GM18870 (cell line): ENCODE data around the gene BRD3OS.

Source experiments
- ATAC-seq: cut with Tn5 transposase; IDR thresholded peaks from one replicate; pipeline ENCODE4 v1.9.1; 2021; ENCODE audit warnings: moderate library complexity; ENCODE audit not compliant: unreplicated experiment

Gene BRD3OS, protein sequence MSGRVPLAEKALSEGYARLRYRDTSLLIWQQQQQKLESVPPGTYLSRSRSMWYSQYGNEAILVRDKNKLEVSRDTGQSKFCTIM

DNA sequence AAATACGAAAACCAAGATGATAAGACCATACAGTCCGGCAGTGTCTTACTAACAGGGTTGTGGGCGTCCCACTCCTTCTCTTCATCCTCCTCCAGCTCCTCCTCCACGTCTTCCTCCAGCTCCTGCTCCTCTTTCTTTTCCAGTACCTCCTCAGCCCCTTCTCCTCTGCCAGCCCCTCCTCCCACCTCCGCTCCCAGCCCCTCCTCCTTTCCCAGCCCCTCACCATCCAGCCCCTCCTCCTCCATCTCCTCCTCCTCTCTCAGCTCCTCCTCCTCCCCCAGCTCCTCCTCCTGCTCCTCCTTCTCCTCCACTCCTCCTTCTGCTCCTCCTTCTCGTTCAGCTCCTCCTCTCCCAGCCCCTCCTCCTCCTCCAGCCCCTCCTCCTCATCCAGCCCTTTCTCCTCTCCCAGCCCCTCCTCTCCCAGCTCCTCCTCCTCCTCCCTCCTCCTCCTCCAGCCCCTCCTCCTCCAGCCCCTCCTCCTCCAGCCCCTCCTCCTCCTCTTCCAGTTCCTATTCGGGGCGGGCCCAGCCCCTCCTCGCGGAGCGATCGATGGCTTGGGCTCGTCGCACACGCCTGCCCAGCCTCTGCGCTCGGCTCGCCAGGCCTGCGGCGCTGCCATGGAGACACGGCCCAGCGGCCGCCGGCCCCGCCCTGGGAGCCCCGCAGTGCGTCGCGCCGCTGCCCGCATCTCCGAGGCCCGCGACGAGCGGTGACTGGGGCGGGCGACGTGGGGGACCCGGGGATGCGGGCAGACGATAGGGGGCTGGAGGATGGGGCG is at the start of gene BRD3OS:
Gene BRD3OS, plus strand, starts transcription at position 654 of the 778 bp plus-strand sequence. CDS start 1,267 bp downstream, outside the sequence.
- no peak for ATAC-seq

- ATAC-seq = no peak
Observed at GRCh38 chr9:133975511-133975910, 49.8 kb upstream of the BRD3OS start.

DNA sequence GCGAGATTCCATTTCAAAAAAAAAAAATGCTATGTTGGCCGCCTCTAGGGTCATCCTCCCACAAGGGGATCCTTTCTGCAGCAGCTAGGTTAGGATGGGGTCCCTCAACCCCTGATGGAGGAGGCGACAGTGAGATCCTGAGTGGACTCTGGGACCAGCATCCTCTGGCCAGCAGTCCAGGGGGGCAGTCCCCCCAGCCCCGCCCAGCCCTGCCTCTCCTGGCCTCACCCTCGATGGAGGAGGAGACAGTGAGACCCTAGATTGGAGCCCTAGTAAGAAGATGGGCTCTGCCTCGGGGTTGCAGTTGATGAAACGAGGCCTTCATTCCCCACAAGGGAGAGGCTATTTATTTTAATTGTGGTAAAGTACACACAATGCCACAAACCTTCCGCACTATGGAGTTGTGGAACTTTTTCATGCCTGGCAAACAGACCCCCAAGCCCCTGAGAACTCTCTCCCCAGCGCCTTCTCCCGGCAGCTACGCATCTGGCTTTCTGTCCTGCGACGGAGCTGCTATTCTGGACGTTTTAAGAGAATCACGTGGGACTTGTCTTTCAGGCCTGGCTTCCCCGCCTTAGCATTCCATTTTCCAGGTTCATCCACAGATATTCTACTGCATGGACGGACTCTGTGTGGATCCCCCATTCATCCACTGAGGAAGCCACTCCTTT is 49.0 kb upstream of the BRD3OS start:
- no peak for ATAC-seq

GRCh38 chr9:133976887-133977286 is 48.4 kb upstream of the BRD3OS start:
- no peak for ATAC-seq

DNA sequence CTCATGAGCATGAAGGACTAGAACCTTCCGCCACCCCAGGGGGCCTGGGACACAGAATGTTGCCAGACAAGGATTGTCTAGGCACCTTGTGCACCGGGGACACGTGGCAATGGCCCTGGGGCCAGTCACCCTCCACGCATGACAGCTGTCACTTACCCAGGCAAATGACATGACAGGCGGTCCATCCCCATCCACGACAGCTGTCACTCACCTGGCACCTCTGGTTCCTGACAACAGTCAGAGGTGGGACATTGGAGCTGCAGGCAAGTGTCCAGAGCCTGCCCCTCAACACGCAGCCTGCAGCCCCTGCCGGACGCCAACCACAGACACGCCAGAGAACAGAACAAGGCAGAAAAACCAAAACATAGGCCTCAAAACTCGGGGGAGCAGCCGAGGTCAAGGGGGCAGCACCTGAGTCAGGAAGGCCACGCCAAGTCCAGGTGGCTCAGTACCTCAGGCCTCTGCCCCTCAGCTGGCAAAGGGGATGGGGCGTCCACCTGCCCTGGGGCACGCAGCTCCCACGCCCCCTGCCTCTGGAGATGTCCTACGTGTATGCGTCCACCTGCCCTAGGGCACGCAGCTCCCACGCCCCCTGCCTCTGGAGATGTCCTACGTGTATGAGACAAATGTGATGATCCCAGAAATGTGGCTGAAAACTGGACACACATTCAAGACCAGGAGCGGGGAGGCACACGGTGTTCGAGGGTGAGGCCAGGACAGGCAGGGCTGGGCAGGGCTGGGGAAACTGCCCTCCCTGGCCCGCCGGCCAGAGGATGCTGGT is 47.7 kb upstream of the BRD3OS start:
- no peak for ATAC-seq

- no peak for ATAC-seq
Observed at GRCh38 chr9:133978226-133978898, 46.9 kb upstream of the BRD3OS start.

DNA sequence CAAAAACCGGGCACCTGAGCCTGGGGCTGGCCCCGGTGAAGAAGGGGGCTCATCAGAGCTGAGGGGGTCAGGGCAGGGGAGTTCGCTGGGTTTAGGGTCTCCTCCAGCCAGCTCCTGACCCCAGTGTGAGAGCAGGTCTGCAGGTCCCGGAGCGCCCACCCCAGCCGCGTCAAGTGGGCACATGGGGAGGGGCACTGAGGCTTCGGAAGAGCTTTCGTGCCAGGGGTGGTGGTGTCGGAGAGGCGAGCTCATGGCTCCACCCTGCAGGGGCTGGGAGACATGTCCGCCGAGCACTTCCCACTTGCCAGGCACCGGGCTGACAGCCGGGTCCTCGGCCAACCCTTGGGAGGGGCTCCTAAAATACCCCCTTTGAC is 46.4 kb upstream of the BRD3OS start:
- no peak for ATAC-seq

GRCh38 chr9:133979273-133979920 is 45.9 kb upstream of the BRD3OS start:
- ATAC-seq = no peak

DNA sequence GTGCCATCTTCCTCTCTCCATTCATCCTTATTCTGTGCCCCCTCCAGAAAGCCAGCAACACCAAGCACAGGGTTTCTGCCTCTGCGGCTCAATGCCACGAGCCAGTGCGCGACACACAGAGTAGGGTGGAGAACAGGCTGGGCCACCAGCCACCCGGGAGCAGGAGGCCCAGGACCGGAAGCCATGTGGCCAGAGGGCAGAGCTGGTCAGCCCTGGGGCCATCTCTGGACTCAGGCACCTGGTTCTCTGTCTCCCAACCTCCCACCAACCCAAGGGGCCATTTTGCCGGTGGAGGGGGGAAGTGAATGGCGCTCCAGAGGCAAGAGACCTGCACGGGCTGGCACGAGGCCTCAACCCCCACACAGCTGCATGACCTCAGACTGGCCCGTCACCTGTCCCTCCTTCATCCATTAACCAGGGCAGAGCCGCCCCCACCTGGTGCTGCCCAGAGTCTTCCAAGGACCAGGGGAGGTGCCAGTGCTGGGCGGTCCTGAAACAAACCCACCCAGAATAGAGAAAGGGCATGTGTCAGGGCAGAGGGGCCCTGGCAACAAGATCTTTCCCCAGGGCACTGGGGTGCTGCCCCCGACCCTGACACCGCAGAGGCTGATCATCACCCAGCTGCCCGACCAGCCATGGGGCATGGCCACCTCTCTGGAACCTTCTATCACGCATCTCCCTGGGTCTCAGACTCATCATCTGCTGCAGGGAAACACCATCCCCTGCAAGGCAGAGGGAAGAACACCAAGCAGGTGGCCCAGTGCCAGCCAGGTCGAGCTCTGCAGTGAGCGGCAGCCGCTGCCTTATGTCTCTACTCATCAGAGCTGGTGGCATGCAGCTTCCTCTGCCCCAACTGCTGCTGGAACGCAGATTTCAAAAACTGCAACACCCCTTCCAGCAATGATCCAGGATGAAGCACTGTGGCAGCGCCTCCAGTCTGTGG is 45.1 kb upstream of the BRD3OS start:
- no peak for ATAC-seq

GRCh38 chr9:133980864-133981588 is 44.3 kb upstream of the BRD3OS start:
- no peak for ATAC-seq

- no peak for ATAC-seq
Observed at GRCh38 chr9:133981589-133981957, 43.7 kb upstream of the BRD3OS start.

DNA sequence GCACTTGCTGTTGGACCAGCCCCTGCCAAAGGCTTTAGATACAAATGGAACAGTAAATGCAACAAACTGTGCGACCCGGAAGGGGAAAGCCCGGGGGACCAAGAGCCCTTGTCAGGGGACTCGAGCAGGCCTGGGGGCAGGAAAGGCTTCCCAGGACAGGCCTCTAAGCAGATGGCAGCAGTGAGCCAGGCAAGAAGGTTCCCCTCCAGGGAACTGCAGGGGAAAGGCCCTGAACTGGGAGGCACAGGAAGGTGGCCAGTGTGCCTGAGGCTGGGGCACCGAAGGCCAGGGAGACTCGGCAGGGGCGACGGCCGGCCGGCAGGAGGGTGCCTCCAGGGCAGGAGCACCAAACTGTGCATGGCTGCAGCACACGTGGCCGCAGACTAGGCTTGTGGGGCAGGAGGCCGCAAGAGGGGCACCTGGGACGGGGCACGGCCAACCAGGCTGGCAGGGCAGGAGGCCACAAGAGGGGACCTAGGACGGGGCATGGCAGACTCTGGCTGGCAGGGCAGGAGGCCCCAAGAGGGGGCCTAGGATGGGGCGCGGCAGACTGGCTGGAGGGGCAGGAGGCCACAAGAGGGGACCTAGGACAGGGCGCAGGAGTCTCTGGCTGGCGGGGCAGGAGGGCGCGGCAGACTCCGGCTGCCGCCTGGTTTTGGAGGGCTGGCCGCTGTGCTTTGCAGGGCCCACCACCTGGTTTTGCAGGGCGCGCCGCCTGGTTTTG is 43.2 kb upstream of the BRD3OS start:
- no peak for ATAC-seq

DNA sequence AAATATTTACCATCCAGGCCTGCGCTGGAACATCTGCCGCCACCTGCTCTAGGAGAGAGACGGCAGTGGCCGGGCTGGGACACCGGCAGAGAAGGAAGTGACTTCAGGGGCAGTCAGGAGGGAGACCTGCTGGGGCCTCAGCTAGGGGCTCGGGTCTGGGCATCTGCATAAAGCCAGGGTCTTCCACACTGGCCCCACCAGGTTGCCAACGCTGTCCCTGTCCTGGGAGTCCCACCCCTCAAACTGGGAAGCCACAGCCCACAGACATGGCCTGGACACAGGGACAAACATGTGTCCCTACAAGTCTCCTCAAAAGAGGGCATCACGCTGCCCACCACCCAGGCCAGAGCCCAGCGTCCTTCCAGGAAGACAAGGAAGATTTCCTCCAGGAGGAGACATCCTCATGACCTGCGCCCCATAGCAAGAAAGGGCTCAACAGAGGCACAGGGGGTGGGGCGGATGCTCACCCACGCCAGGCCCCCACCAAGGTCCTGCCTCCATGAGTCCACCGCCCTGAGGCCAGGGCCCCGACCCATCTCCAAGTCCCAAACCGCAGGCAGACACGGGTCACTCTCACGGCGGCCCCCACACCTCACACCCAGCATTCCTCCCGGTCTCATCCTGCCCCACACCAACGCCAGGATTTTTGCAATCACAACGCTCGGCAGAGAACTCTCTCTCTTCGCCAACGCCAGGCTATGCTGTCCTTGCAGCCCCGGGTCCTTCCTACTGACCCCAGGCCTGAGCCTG is 42.1 kb upstream of the BRD3OS start:
- ATAC-seq = no peak

- ATAC-seq = no peak
Observed at GRCh38 chr9:133986061-133986460, 39.2 kb upstream of the BRD3OS start.

DNA sequence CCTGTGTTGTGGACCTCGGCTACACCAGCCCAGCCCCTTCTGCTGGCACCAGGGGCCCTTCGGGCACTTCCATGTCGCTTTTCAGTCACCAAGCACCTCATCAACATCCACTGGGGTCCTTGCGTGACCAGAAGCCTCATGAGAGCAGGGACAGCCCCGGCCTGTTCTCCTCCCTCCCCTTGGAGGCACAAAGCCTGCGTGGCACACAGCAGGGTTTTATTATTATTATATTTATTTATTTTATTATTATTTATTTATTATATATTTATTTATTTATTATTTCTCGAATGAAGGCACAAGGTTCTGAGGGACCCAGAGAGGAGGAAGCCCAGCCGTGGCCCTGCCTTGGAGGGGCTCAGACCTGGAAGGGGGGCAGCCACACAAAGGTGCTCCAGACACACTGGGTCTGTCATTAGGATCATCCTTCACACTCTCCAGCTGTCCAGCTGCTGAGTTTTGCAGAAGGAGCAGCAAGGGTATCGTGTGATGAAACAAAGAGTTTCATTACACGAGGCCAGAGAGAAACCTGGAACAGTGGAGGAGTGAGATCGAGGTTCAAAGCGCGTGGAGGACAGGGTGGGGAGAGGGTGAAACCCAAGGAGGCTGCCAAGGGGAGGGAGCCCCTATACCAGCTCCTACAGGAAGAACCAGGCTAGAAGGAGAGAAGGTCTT is 38.4 kb upstream of the BRD3OS start:
- ATAC-seq = no peak

DNA sequence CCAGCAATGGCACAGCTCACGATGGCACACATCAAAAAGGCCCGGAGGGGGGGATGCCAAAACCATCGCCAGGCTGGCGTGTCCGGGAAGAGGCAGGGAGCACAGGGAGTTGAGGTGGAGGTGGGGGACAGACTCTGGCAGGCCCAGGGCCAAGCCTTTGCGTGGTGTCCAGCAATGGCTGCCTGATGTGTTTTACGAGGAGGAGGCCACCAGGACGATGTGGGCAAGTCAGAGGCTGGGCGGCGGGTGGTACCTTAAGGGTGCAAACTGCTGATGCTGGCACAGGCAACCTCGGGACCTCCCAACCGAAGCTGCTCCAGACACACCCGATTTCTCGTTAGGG is 37.9 kb upstream of the BRD3OS start:
- ATAC-seq = no peak
